HepG2 (cell line): ENCODE results near the gene GFER. TPM values are rescaled to one million over a fixed set of nuclear protein-coding genes. Genes with fewer than 3 reads are reported as not detected.

Experiments used
- ADNP ChIP-seq: sonication (generic); formaldehyde crosslinking; IDR thresholded peaks from 2 replicates; pipeline ENCODE4 v1.4.0; 2020; ENCODE audit warnings: missing genetic modification reagents
- ARNT2 ChIP-seq: sonication (generic); formaldehyde crosslinking; IDR thresholded peaks from 2 replicates; pipeline ENCODE4 v1.8.0; 2022; ENCODE audit warnings: mild to moderate bottlenecking, low read depth, missing genetic modification reagents, moderate library complexity
- BRD4 ChIP-seq: sonication (generic); formaldehyde crosslinking; IDR thresholded peaks from 2 replicates; pipeline ENCODE4 v1.4.0; 2020; ENCODE audit warnings: missing genetic modification reagents
- CBX1 ChIP-seq: IDR thresholded peaks from one replicate; pipeline ENCODE4 v1.6.1; 2016; ENCODE audit warnings: antibody characterized with exemption, low read depth
- HDAC2 ChIP-seq: sonication (generic); formaldehyde crosslinking; IDR thresholded peaks from 2 replicates; pipeline ENCODE4 v1.4.0; 2020; ENCODE audit warnings: missing genetic modification reagents
- MXD4 ChIP-seq: IDR thresholded peaks from 2 replicates; pipeline ENCODE4 v1.6.1; 2016; ENCODE audit warnings: mild to moderate bottlenecking, missing biosample characterization, missing genetic modification reagents
- NFATC3 ChIP-seq: sonication (generic); formaldehyde crosslinking; IDR thresholded peaks from 2 replicates; pipeline ENCODE4 v1.5.1; 2020; ENCODE audit warnings: mild to moderate bottlenecking, missing genetic modification reagents
- NRL ChIP-seq: sonication (generic); formaldehyde crosslinking; IDR thresholded peaks from 2 replicates; pipeline ENCODE4 v1.5.0; 2020; ENCODE audit warnings: missing genetic modification reagents, mild to moderate bottlenecking, moderate library complexity, borderline replicate concordance
- ZFP36 ChIP-seq: fragments of 150-350 bp; IDR thresholded peaks from 2 replicates; pipeline ENCODE4 v1.6.1; 2018; ENCODE audit warnings: borderline replicate concordance, low read length, low read depth; ENCODE audit not compliant: partially characterized antibody
- ZNF451 ChIP-seq: sonication (generic); formaldehyde crosslinking; IDR thresholded peaks from 2 replicates; pipeline ENCODE4 v1.5.0; 2020; ENCODE audit warnings: mild to moderate bottlenecking, missing genetic modification reagents
- ZNF660 ChIP-seq: sonication (generic); formaldehyde crosslinking; IDR thresholded peaks from 2 replicates; pipeline ENCODE4 v1.5.1; 2020; ENCODE audit warnings: mild to moderate bottlenecking, low read depth, missing genetic modification reagents, borderline replicate concordance
- ZNF788 ChIP-seq: sonication (generic); formaldehyde crosslinking; IDR thresholded peaks from 2 replicates; pipeline ENCODE4 v1.5.0; 2020; ENCODE audit warnings: mild to moderate bottlenecking, missing genetic modification reagents, borderline replicate concordance
- ZNF878 ChIP-seq: sonication (generic); formaldehyde crosslinking; IDR thresholded peaks from 2 replicates; pipeline ENCODE4 v1.8.1; 2023; ENCODE audit warnings: mild to moderate bottlenecking, missing genetic modification reagents, moderate library complexity
- polyA plus RNA-seq, 8 experiments: library from polyadenylated mRNA; depleted of rRNA in 3 of 8; stranded (reverse) in 7 of 8; unstranded in 1 of 8; fragments of >200 nt; fragmentation: Illumina TruSeq in 4 of 8; extraction: Trizol in 4 of 8; gene quantifications; 2 replicates each; pipeline versions ENCODE4 v1.2.1 to v1.2.3, GENCODE V29; 2011 to 2016; ENCODE audit warnings: low read depth in 4 of 8, missing spikeins in 1 of 8, mixed read lengths in 1 of 8; ENCODE audit not compliant: insufficient read depth in 1 of 8
- total RNA-seq, 5 experiments: library from RNA; depleted of rRNA; stranded (reverse); fragments of >200 nt; fragmentation: Illumina TruSeq; extraction: Trizol; gene quantifications; 2 replicates each; pipeline ENCODE4 v1.2.3, GENCODE V29; 2016; ENCODE audit warnings: low read depth in 1 of 5
- TF ChIP-seq, protein P1 (sequence below): sonication (generic); formaldehyde crosslinking; conservative IDR thresholded peaks from 2 replicates; pipeline ENCODE4 v1.8.0; 2022; ENCODE audit warnings: mild to moderate bottlenecking, moderate library complexity, missing genetic modification reagents
- TF ChIP-seq, protein P2 (sequence below): IDR thresholded peaks from 2 replicates; pipeline ENCODE4 v1.6.1; 2016; ENCODE audit warnings: missing genetic modification reagents, missing compliant biosample characterization
- TF ChIP-seq, protein P3 (sequence below): sonication (generic); formaldehyde crosslinking; conservative IDR thresholded peaks from 2 replicates; pipeline ENCODE4 v1.4.0; 2020; ENCODE audit warnings: missing genetic modification reagents
- TF ChIP-seq, protein P4 (sequence below): fragments of 450-650 bp; IDR thresholded peaks from 2 replicates; pipeline ENCODE4 v1.6.1; 2017
- TF ChIP-seq, protein P5 (sequence below): sonication (generic); formaldehyde crosslinking; IDR thresholded peaks from 2 replicates; pipeline ENCODE4 v1.4.0; 2020; ENCODE audit warnings: missing genetic modification reagents
- TF ChIP-seq, protein P6 (sequence below): sonication (generic); formaldehyde crosslinking; IDR thresholded peaks from 2 replicates; pipeline ENCODE4 v1.5.1; 2020; ENCODE audit warnings: missing genetic modification reagents, mild to moderate bottlenecking, borderline replicate concordance
- TF ChIP-seq, protein P7 (sequence below): IDR thresholded peaks from 2 replicates; pipeline ENCODE4 v1.6.1; 2016

GFER gene
- total and polyA plus RNA-seq, 2 of the 13 experiments (the other 11 are each of a cell fraction or from before 2014, with no cell fraction given), result 28.6 to 71.7 TPM

DNA sequence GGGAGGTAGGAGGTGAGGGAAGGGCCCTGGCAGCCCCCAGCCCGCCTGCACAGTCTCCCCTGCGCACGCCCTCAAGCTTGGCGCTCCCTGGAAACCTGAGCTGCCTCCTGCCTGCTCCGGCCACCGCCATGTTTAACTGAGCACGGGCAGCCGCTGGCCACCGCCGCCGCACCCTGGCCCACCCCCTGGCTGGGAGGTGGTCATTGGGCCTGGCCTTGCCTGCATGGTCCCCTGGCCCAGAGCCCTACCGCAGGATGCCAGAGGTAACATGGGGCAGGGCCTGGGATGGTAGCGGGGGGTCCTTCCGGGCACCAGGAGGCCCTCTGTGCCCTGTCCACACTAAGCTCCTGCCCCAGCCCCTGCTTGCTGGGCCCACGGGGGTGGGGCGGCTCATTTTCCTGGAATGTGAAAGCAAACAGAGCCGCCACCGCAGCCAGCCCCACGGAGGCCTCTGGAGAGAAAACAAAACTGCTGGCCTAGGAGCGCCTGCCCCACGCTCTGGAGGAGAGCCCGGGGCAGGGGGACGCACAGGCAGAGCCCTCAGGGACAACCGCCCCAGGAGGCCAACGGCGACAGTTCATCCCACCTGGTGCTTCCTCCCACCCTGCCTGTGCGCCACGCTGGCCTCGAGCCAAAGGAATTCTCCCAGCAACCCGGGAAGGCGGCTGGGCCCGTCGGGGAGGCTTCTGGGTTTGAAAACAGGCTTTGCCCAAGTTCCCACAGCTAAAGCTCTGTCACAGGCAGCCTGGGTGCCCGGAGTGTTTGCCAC, 51.6 kb downstream of the GFER start (continued):
- TF ChIP-seq, protein P1, sequence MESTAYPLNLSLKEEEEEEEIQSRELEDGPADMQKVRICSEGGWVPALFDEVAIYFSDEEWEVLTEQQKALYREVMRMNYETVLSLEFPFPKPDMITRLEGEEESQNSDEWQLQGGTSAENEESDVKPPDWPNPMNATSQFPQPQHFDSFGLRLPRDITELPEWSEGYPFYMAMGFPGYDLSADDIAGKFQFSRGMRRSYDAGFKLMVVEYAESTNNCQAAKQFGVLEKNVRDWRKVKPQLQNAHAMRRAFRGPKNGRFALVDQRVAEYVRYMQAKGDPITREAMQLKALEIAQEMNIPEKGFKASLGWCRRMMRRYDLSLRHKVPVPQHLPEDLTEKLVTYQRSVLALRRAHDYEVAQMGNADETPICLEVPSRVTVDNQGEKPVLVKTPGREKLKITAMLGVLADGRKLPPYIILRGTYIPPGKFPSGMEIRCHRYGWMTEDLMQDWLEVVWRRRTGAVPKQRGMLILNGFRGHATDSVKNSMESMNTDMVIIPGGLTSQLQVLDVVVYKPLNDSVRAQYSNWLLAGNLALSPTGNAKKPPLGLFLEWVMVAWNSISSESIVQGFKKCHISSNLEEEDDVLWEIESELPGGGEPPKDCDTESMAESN (CRISPR knock-in tag), result no peak
- TF ChIP-seq, protein P2, sequence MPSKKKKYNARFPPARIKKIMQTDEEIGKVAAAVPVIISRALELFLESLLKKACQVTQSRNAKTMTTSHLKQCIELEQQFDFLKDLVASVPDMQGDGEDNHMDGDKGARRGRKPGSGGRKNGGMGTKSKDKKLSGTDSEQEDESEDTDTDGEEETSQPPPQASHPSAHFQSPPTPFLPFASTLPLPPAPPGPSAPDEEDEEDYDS (CRISPR knock-in tag), result peak; percentile 73
- TF ChIP-seq, protein P3, sequence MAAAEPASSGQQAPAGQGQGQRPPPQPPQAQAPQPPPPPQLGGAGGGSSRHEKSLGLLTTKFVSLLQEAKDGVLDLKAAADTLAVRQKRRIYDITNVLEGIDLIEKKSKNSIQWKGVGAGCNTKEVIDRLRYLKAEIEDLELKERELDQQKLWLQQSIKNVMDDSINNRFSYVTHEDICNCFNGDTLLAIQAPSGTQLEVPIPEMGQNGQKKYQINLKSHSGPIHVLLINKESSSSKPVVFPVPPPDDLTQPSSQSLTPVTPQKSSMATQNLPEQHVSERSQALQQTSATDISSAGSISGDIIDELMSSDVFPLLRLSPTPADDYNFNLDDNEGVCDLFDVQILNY (CRISPR knock-in tag), result peak; percentile 41; the same call in 1 of the 2 replicates
- no peak for TF ChIP-seq ADNP (CRISPR knock-in tag)
- TF ChIP-seq ZNF788, result peak; percentile 89
- 0 out of 2 replicates have a peak, but pooled peaks have one; percentile 9 for TF ChIP-seq NRL
- peak; percentile 93 for TF ChIP-seq HDAC2 (CRISPR knock-in tag)
- TF ChIP-seq ZFP36, result no peak
- TF ChIP-seq ARNT2 (CRISPR knock-in tag), result peak; percentile 88
- TF ChIP-seq, protein P4, sequence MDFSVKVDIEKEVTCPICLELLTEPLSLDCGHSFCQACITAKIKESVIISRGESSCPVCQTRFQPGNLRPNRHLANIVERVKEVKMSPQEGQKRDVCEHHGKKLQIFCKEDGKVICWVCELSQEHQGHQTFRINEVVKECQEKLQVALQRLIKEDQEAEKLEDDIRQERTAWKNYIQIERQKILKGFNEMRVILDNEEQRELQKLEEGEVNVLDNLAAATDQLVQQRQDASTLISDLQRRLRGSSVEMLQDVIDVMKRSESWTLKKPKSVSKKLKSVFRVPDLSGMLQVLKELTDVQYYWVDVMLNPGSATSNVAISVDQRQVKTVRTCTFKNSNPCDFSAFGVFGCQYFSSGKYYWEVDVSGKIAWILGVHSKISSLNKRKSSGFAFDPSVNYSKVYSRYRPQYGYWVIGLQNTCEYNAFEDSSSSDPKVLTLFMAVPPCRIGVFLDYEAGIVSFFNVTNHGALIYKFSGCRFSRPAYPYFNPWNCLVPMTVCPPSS, result no peak
- no peak for TF ChIP-seq ZNF660
- TF ChIP-seq, protein P5, sequence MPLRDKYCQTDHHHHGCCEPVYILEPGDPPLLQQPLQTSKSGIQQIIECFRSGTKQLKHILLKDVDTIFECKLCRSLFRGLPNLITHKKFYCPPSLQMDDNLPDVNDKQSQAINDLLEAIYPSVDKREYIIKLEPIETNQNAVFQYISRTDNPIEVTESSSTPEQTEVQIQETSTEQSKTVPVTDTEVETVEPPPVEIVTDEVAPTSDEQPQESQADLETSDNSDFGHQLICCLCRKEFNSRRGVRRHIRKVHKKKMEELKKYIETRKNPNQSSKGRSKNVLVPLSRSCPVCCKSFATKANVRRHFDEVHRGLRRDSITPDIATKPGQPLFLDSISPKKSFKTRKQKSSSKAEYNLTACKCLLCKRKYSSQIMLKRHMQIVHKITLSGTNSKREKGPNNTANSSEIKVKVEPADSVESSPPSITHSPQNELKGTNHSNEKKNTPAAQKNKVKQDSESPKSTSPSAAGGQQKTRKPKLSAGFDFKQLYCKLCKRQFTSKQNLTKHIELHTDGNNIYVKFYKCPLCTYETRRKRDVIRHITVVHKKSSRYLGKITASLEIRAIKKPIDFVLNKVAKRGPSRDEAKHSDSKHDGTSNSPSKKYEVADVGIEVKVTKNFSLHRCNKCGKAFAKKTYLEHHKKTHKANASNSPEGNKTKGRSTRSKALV, result peak; percentile 53; the same call in 1 of the 2 replicates
- no peak for TF ChIP-seq CBX1
- TF ChIP-seq ZNF878 (CRISPR knock-in tag), result 0 out of 2 replicates have a peak, but pooled peaks have one; percentile 43
- TF ChIP-seq, protein P6, sequence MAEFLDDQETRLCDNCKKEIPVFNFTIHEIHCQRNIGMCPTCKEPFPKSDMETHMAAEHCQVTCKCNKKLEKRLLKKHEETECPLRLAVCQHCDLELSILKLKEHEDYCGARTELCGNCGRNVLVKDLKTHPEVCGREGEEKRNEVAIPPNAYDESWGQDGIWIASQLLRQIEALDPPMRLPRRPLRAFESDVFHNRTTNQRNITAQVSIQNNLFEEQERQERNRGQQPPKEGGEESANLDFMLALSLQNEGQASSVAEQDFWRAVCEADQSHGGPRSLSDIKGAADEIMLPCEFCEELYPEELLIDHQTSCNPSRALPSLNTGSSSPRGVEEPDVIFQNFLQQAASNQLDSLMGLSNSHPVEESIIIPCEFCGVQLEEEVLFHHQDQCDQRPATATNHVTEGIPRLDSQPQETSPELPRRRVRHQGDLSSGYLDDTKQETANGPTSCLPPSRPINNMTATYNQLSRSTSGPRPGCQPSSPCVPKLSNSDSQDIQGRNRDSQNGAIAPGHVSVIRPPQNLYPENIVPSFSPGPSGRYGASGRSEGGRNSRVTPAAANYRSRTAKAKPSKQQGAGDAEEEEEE (CRISPR knock-in tag), result no peak
- peak; percentile 84 for TF ChIP-seq BRD4 (CRISPR knock-in tag)
- TF ChIP-seq MXD4, result peak; percentile 21; the same call in 1 of the 2 replicates
- TF ChIP-seq, protein P7, sequence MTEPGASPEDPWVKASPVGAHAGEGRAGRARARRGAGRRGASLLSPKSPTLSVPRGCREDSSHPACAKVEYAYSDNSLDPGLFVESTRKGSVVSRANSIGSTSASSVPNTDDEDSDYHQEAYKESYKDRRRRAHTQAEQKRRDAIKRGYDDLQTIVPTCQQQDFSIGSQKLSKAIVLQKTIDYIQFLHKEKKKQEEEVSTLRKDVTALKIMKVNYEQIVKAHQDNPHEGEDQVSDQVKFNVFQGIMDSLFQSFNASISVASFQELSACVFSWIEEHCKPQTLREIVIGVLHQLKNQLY (CRISPR knock-in tag), result peak; percentile 61; the same call in 1 of the 2 replicates
- TF ChIP-seq ZNF451 (CRISPR knock-in tag), result peak; percentile 71; the same call in 1 of the 2 replicates
- peak; percentile 20; the same call in 1 of the 2 replicates for TF ChIP-seq NFATC3 (CRISPR knock-in tag)
